GM21737 (cell line): ENCODE results near the gene RAPH1.

Experiments used
- ATAC-seq: cut with Tn5 transposase; IDR thresholded peaks from one replicate; pipeline ENCODE4 v1.9.1; 2021; ENCODE audit warnings: mild to moderate bottlenecking, moderate library complexity; ENCODE audit not compliant: unreplicated experiment

The RAPH1 gene, protein sequence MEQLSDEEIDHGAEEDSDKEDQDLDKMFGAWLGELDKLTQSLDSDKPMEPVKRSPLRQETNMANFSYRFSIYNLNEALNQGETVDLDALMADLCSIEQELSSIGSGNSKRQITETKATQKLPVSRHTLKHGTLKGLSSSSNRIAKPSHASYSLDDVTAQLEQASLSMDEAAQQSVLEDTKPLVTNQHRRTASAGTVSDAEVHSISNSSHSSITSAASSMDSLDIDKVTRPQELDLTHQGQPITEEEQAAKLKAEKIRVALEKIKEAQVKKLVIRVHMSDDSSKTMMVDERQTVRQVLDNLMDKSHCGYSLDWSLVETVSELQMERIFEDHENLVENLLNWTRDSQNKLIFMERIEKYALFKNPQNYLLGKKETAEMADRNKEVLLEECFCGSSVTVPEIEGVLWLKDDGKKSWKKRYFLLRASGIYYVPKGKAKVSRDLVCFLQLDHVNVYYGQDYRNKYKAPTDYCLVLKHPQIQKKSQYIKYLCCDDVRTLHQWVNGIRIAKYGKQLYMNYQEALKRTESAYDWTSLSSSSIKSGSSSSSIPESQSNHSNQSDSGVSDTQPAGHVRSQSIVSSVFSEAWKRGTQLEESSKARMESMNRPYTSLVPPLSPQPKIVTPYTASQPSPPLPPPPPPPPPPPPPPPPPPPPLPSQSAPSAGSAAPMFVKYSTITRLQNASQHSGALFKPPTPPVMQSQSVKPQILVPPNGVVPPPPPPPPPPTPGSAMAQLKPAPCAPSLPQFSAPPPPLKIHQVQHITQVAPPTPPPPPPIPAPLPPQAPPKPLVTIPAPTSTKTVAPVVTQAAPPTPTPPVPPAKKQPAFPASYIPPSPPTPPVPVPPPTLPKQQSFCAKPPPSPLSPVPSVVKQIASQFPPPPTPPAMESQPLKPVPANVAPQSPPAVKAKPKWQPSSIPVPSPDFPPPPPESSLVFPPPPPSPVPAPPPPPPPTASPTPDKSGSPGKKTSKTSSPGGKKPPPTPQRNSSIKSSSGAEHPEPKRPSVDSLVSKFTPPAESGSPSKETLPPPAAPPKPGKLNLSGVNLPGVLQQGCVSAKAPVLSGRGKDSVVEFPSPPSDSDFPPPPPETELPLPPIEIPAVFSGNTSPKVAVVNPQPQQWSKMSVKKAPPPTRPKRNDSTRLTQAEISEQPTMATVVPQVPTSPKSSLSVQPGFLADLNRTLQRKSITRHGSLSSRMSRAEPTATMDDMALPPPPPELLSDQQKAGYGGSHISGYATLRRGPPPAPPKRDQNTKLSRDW

DNA sequence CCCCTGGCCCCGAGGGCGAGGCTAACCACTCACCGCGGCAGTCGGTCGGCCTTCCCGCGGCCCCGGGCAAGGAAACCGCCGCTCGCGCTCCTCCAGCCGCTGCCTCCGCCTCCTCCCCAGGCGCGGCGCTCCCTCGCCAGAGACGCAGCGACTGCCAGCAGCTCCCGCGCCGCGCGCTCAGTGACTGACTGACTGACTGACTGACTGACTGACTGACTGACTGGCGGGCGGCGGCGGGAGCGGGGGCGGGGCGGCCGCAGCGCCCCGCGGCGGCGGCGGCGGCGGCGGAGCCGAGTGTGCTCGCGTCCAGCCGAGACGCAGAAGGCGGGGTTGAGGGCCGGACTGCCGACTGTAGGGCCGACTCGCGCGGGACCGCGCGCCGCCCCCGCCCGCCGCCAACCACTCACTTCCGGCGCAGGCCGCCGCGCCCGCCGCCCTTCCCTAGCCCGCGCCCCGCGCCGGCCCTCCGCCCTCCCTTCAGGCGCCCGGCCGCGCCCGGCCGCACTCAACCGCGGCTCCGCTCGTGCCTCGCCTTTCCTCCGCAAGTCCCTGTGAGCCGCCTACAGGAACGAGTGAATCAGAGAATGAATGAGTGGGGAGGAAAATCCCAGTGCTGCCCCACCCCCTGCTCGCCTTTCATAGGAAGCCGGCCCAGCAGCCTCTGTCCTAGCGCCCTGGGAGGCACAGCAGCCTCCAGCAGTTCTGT lies at the start of gene RAPH1:
Gene RAPH1, minus strand, starts transcription at position 224 of the 706 bp plus-strand sequence. CDS start 39,948 bp downstream, outside the sequence.
- peak; percentile 72 for ATAC-seq

GRCh38 chr2:203584784-203585183 lies 49.7 kb upstream of the RAPH1 start:
- ATAC-seq: no peak

- ATAC-seq: peak; percentile 46
These were observed 48.6 kb upstream of the RAPH1 start for GRCh38 chr2:203583701-203584100.

DNA sequence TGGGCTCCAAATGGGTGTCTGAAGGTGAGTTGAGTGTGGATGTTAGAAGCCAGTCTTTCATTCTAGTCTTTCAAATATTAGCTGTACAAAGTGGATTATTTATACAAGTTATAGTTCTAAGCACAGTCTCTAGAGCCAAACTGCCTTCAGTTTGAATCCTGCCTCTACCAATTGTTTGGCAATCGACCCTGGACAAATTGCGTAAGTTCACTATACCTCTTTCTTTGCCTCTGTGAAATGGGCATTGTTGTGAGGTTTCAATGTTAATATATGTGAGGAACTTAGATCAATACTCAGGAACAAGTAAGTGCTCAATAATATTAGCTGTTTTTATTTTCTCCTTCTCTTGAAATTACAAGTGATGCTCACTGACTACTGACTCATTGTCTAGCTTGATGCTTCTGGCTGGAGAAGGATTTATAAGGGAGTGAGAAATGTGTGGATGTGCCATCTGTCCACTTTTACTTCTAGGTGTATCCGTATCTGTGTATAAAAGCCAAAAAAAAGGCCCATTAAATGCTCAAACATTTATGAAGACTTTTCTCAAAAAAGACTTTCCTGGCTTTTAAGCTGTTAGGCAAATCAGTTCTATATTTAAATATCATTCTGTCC lies 48.1 kb upstream of the RAPH1 start:
- ATAC-seq: no peak

- no peak for ATAC-seq
These were observed 47.4 kb upstream of the RAPH1 start for GRCh38 chr2:203582468-203582867.

GRCh38 chr2:203580844-203581243 lies 45.7 kb upstream of the RAPH1 start:
- ATAC-seq: no peak

- no peak for ATAC-seq
These were observed 44.6 kb upstream of the RAPH1 start for GRCh38 chr2:203579730-203580129.

GRCh38 chr2:203578759-203579643 lies 43.9 kb upstream of the RAPH1 start:
- peak; percentile 95 for ATAC-seq

DNA sequence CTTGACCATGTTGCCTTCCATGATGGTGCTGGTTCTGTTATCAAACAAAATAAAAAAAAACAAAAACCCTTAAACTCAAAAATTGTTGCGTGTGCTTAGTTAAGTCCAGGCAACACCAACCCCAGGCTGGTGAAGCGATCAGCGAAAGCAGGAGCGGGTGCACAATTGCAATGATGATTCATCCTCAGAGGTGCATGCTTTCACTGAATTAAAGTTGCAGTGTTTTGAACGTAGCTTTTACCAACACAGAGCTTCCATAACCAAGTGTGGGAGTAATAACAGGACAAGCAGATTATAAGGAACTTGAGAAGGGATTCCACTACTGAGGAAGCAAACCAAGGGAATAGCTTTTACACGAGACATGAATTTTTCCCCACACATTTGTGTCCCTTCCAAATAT lies 39.7 kb upstream of the RAPH1 start:
- no peak for ATAC-seq

GRCh38 chr2:203572316-203572715 lies 37.2 kb upstream of the RAPH1 start:
- ATAC-seq: no peak

- no peak for ATAC-seq
These were observed 34.7 kb upstream of the RAPH1 start for GRCh38 chr2:203569677-203570316.

GRCh38 chr2:203567691-203568090 lies 32.6 kb upstream of the RAPH1 start:
- ATAC-seq: no peak

- ATAC-seq: no peak
These were observed 31.1 kb upstream of the RAPH1 start for GRCh38 chr2:203566161-203566560.

DNA sequence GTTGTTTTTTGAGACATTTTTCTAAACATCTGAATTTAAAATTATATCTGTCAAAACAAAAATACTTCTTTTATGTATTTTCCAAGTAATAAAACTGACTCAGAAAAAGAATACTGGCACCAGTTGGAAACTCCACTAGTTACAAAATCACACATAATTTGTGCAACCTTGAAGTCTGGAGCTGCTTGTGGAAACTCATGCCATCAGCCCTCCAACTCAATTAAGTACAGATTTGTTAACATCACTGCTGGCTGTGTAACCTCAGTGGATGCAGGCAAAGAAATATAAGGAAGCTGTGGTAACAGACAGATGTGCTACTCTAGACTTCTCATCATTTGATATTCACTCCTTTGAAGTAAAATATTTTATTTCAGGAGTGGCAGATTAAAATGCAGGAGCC lies 30.0 kb upstream of the RAPH1 start:
- ATAC-seq: no peak

GRCh38 chr2:203562268-203562667 lies 27.2 kb upstream of the RAPH1 start:
- no peak for ATAC-seq

DNA sequence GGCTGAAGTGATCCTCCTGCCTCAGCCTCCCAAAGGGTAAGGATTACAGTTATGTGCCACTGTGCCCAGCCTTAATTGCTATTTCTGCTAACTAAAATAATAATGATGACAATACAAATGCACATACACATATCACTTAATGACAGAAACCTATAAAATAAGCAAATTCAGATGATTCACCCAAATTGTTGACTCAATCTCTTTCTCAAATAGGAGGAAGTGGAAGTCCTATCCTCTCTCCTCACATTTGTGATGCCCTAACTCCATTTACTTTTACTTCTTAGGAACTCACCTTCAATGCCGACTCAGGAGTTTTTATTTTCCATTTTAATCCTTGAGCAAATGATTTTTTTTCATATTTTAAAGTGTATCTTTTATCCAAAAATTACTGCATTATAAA lies 24.5 kb upstream of the RAPH1 start:
- no peak for ATAC-seq

GRCh38 chr2:203553784-203554183 lies 18.7 kb upstream of the RAPH1 start:
- ATAC-seq: no peak

DNA sequence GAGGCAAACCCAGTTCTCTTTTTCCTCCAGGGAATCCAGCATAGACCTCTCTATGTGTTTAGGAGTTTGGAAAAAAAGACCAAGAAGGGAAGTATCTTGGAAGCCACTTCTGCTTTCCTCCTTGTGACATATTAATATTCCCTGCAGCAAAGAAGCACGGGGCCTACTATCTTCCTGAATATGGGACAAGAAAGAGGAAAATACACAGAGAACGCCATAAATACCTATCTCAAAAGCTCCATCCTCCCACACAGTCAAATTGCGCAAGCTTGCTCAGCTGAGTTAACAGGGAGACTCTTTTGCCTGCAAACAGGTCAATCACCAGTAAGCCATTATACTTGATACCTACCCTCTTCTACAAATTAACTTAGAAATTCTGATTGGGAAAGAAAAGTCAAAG lies 16.7 kb upstream of the RAPH1 start:
- ATAC-seq: no peak

GRCh38 chr2:203550266-203550665 lies 15.2 kb upstream of the RAPH1 start:
- no peak for ATAC-seq
